ENCODE measurements around the gene ZNF778. TPM values are rescaled to one million over a fixed set of nuclear protein-coding genes. Genes with fewer than 3 reads are reported as not detected.
A peak's percentile ranks its signal among the peaks of the same experiment; 100 is the strongest.

Gene ZNF778
- total RNA-seq, 2 experiments from 2014 or later, result 4.9 to 7.4 TPM

DNA sequence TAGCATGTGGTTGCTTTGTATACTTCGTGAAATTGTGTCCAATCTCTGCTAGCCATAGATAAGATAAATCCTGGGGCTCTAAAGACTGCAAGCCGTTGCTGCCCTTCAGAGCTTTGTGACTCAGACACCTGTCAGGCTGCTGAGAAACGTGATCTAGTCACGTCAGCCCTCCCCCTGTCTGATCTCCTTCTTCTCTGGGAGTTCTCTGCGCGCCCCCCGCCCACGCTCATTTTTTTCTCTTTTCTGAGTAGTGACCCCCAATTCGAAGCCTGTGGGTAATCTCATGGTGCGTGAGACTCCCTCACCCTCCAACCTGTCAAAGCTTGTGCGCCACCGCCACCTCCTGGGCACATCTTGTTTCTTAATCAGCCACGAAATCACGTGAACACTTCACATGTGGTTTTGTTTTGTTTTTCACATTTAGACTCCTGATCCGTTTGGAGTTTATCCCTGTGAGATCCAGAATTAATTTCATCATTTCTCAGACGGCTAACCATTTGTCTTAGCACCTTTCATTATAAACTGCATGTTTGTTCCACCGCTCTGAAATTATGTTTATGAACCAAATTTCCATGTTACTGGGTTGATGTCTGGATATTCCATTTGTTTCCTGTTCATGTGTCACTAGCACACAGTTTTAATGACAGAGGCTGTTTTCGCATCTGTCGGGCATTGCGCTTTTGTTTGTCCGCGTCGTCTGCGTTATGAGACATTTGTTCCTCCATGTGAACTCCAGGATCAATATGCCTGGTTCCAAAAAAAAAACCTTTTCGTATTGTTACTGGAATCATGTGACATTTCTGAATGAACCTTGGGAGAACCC is 977 bp upstream of the ZNF778 start:
- ATAC-seq (peak; percentile 69), DNase-seq (peak; percentile 90)
- POLR2A ChIA-PET, result interaction anchor here (1.3 kb wide), 1 partner anchor 31 kb away, joined by 7 read pairs; no protein-coding TSS in a partner anchor
- Mint-ChIP-seq H3K36me3 (ENCODE audit: low read depth) (peaks cover 2% of the 10 kb centered on the region), H3K4me1 (ENCODE audit: low read depth) (peaks cover 16% of the 10 kb centered on the region), H3K27me3 (ENCODE audit: low read depth) (no peaks in the 10 kb centered on the region), H3K9me3 (ENCODE audit: insufficient read depth) (no peaks in the 10 kb centered on the region), H3K4me3 (peak overlapping the region; percentile 84), H3K27ac (peak overlapping the region; percentile 79)
- CTCF ChIA-PET, result interaction anchor here (0.6 to 1.3 kb wide), 15 partner anchors 23 to 597 kb away, joined by 3 to 7 read pairs (median 3); partner anchors contain the start of gene CDH15

DNA sequence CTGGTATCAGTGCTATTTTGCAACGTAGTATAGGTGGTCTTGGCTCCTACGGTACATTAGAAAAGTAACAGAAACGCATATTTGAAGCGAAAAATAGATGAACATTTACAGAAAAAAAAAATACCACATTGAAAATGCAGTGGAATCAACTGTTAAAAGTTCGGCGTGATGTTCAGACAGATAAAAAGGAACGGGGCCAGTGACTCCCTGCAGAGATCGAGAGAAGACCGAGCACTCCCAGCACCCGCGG is 440 bp upstream of the ZNF778 start:
- Mint-ChIP-seq H3K36me3 (ENCODE audit: low read depth) (peaks cover 5% of the 10 kb centered on the region), H3K9me3 (ENCODE audit: insufficient read depth) (no peaks in the 10 kb centered on the region), H3K27me3 (ENCODE audit: low read depth) (no peaks in the 10 kb centered on the region), H3K4me1 (ENCODE audit: low read depth) (peaks cover 16% of the 10 kb centered on the region), H3K4me3 (peak overlapping the region; percentile 84), H3K27ac (peak overlapping the region; percentile 79)
- POLR2A ChIA-PET, result interaction anchor here (0.9 to 1.5 kb wide), 6 partner anchors 20 to 353 kb away, joined by 3 to 12 read pairs (median 5); partner anchors contain the start of gene SPG7
- DNase-seq (no peak), ATAC-seq (no peak)
- CTCF ChIA-PET, result interaction anchor here (1.1 to 1.6 kb wide), 4 partner anchors 23 to 405 kb away, joined by 3 to 9 read pairs (median 4); no protein-coding TSS in a partner anchor

DNA sequence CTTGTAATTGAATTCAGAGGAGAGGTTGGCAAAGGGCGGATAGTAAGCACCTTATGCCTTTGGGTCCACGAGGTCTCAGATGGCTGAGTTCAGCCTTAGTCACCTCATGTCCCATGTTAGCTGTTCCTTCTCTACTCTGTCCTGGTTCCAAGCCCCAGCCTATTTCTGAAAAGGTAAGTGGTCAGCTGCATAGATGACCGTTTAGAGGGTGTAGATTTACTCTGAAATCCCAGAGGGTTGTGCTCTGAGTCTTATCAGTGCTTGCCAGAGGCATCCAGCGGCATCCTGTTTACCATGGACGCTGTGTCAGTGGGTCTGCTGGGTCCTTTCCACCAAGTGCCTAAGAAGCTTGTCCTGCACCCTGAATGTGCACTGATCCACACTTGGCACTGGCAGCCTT is 1.9 kb downstream of the ZNF778 start:
- no peaks in the 10 kb centered on the region for H3K9me3 Mint-ChIP-seq (ENCODE audit: insufficient read depth)
- POLR2A ChIA-PET, result no interaction called here
- peak overlapping the region; percentile 33 for H3K4me3 Mint-ChIP-seq
- no peak for DNase-seq
- ATAC-seq, result no peak
- CTCF ChIA-PET, result interaction anchor here (1.0 kb wide), 1 partner anchor 12 kb away, joined by 3 read pairs; no protein-coding TSS in a partner anchor
- H3K27me3 Mint-ChIP-seq (ENCODE audit: low read depth), result no peaks in the 10 kb centered on the region
- peaks cover 21% of the 10 kb centered on the region for H3K36me3 Mint-ChIP-seq (ENCODE audit: low read depth)
- peaks cover 16% of the 10 kb centered on the region for H3K4me1 Mint-ChIP-seq (ENCODE audit: low read depth)
- H3K27ac Mint-ChIP-seq, result peak overlapping the region; percentile 65

DNA sequence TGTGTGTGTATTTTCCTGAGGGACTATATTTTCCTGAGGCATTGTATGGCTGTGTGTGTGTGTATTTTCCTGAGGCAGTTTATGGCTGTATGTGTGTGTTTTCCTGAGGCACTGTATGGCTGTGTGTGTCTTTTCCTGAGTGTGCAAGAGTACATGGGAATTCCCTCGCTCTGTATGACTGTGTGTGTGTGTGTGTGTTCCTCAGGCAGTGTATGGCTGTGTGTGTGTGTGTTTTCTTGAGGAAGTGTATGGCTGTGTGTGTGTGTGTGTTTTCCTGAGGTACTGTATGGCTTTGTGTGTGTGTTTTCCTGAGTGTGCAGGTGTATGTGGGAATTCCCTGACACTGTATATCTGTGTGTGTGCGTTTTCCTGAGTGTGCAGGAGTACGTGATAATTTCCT is 4.1 kb downstream of the ZNF778 start:
- Mint-ChIP-seq H3K27ac (no peak overlapping the region), H3K9me3 (ENCODE audit: insufficient read depth) (peaks cover 8% of the 10 kb centered on the region)

DNA sequence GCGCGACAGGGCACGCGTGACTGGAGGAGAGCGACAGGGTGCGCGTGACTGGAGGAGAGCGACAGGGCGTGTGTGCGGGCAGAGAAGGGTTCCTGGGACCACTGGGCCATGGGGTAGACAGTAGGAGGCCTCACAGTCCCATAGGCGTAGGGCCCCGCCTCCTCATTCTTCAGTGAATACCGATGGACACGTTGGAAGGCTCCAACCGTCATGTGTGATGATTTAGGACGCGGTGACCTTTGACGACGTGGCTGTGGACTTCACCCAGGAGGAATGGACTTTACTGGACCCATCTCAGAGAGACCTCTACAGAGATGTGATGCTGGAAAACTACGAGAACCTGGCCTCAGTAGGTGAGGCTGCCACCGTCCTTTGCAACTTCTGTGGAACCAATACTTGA is 5.4 kb downstream of the ZNF778 start:
- ATAC-seq (no peak), DNase-seq (no peak)
- Mint-ChIP-seq H3K4me1 (ENCODE audit: low read depth) (peaks cover 9% of the 10 kb centered on the region), H3K36me3 (ENCODE audit: low read depth) (peaks cover 56% of the 10 kb centered on the region), H3K27me3 (ENCODE audit: low read depth) (no peaks in the 10 kb centered on the region), H3K9me3 (ENCODE audit: insufficient read depth) (peaks cover 20% of the 10 kb centered on the region), H3K4me3 (no peak overlapping the region), H3K27ac (no peak overlapping the region)
- POLR2A ChIA-PET, result no interaction called here
- CTCF ChIA-PET, result no interaction called here

More for the DNA sequence above, 4.1 kb downstream of the ZNF778 start:
- peaks cover 42% of the 10 kb centered on the region for H3K36me3 Mint-ChIP-seq (ENCODE audit: low read depth)
- no peaks in the 10 kb centered on the region for H3K27me3 Mint-ChIP-seq (ENCODE audit: low read depth)
- peaks cover 12% of the 10 kb centered on the region for H3K4me1 Mint-ChIP-seq (ENCODE audit: low read depth)
- no peak for ATAC-seq
- no peak overlapping the region for H3K4me3 Mint-ChIP-seq
- no peak for DNase-seq
- ChIA-PET CTCF (no interaction called here), POLR2A (no interaction called here)

DNA sequence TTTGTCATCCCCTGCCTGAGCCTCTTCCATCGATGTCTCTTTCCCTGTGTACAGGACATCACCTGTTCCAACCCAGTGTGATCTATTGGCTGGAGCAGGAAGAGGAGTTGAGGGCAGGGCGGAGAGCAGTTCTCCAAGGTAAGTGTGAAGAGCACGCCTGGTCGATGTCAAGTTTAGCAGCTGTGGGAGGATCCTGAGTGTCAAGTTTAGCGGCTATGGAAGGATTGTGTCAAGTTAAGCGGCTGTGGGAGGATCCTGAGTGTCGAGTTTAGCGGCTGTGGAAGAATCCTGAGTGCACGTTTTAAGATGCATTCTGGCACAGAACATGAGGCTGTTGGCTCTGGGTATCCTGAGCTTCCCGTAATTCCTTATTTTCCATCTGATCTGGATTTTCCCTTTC is 7.2 kb downstream of the ZNF778 start:
- DNase-seq, result no peak

DNA sequence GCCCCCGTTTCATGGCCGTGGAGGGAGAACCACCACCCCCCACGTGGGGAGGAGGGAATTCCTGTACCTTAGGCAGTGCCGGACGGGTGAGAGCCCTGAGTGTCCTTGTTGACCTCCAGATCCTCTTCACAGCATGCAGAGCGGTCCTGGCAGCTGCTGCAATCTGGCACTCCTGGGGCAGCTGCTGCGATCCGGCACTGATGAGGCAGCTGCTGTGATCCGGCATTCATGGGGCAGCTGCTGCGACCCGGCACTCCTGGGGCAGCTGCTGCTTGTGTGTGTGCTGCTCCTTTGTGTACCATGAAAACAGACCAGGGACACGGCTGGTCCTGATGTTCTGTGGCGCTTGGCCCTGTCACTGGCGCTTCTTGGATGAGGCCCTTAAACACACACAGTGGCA is 12.8 kb downstream of the ZNF778 start:
- Mint-ChIP-seq H3K36me3 (ENCODE audit: low read depth) (peaks cover 77% of the 10 kb centered on the region), H3K27ac (no peak overlapping the region), H3K4me1 (ENCODE audit: low read depth) (no peaks in the 10 kb centered on the region), H3K27me3 (ENCODE audit: low read depth) (no peaks in the 10 kb centered on the region), H3K4me3 (no peak overlapping the region), H3K9me3 (ENCODE audit: insufficient read depth) (peaks cover 28% of the 10 kb centered on the region)
- POLR2A ChIA-PET, result no interaction called here
- ATAC-seq, result no peak
- no peak for DNase-seq
- CTCF ChIA-PET, result no interaction called here

More for the DNA sequence above, 7.2 kb downstream of the ZNF778 start:
- no peaks in the 10 kb centered on the region for H3K27me3 Mint-ChIP-seq (ENCODE audit: low read depth)
- H3K9me3 Mint-ChIP-seq (ENCODE audit: insufficient read depth), result peaks cover 29% of the 10 kb centered on the region
- H3K27ac Mint-ChIP-seq, result no peak overlapping the region
- H3K4me1 Mint-ChIP-seq (ENCODE audit: low read depth), result peaks cover 3% of the 10 kb centered on the region
- ChIA-PET CTCF (no interaction called here), POLR2A (no interaction called here)
- H3K4me3 Mint-ChIP-seq, result no peak overlapping the region
- H3K36me3 Mint-ChIP-seq (ENCODE audit: low read depth), result peaks cover 69% of the 10 kb centered on the region
- no peak for ATAC-seq

DNA sequence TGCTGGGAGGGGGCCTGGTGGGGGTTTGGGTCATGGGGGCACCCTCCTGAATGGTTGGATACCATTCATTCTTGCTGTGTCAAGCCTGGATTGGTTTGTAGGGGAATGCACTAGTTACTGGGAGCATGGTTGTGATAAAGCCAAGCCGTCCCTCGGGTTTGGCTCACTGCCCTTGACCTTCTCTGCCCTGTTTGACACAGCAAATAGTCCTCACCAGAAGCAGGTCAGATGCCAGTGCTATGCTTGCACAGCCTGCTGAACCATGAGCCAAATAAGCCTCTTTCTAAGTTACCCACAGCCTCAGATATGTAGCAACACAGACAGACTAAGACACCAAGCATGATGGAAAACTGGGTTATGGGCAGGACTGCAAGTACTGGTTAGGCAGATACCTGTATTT is 14.6 kb downstream of the ZNF778 start:
- ATAC-seq (no peak), DNase-seq (no peak)
- H3K4me3 Mint-ChIP-seq, result no peak overlapping the region
- peaks cover 17% of the 10 kb centered on the region for H3K9me3 Mint-ChIP-seq (ENCODE audit: insufficient read depth)
- POLR2A ChIA-PET, result interaction anchor here (1.4 kb wide), 1 partner anchor 8 kb away, joined by 4 read pairs; no protein-coding TSS in a partner anchor
- no peaks in the 10 kb centered on the region for H3K27me3 Mint-ChIP-seq (ENCODE audit: low read depth)
- peaks cover 62% of the 10 kb centered on the region for H3K36me3 Mint-ChIP-seq (ENCODE audit: low read depth)
- H3K27ac Mint-ChIP-seq, result no peak overlapping the region
- CTCF ChIA-PET, result interaction anchor here (1.2 kb wide), 1 partner anchor 13 kb away, joined by 3 read pairs; no protein-coding TSS in a partner anchor
- H3K4me1 Mint-ChIP-seq (ENCODE audit: low read depth), result no peaks in the 10 kb centered on the region

DNA sequence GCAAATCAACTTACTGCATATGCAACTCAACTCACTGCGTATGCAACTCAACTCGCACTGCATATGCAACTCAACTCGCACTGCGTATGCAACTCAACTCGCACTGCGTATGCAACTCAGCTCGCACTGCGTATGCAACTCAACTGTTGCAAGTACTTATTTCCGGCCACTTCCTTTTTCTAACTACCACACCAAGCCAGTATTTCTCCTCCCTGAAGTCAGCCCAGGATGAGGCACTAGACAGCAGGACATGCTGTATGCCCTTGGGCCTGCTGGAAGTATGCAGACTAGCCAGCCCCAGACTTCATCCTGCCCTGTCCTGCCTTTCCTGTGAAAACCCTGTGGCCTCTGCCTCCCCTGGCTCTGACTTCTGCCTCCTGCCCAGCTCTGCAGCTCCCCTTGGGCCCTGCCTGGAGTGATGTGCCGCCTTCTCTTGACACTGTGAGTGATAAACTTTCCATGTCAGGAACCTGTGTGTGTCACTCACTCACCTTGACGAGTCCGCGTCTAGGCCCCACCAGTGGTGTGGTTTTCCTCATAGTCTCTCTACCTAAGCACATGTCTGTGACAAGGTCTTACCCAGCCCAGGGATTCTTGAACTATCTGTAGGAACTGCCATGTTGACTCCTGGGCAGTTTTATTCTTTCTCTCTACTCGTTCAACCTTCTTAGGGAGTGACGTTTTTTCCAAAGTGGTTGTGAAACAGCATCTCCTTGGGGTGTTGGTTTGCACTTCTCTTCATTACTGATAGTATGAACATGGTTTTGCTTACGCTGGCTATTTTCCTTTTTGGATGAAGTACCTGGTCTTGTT is 16.4 kb downstream of the ZNF778 start:
- POLR2A ChIA-PET, result no interaction called here
- CTCF ChIA-PET, result no interaction called here
- DNase-seq (no peak), ATAC-seq (no peak)
- Mint-ChIP-seq H3K4me3 (no peak overlapping the region), H3K4me1 (ENCODE audit: low read depth) (no peaks in the 10 kb centered on the region), H3K27me3 (ENCODE audit: low read depth) (no peaks in the 10 kb centered on the region), H3K9me3 (ENCODE audit: insufficient read depth) (peaks cover 2% of the 10 kb centered on the region), H3K36me3 (ENCODE audit: low read depth) (peaks cover 44% of the 10 kb centered on the region), H3K27ac (no peak overlapping the region)

DNA sequence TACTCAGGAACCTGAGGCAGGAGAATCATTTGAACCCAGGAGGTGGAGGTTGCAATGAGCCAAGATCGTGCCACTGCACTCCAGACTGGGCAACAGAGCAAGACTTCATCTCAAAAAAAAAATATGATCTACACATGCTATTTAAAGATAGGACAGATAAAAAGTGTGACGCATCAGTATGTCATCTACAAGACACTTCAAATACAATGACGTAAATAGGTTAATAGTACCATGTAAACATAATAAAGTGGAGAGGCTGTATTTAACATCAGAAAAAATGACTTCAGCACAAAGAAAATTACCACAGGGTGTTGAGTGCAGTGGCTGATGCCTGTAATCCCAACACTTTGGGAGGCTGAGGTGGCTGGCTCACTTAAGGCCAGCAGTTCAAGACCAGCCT is 20.2 kb downstream of the ZNF778 start:
- Mint-ChIP-seq H3K36me3 (ENCODE audit: low read depth) (peaks cover 15% of the 10 kb centered on the region), H3K27ac (no peak overlapping the region), H3K4me1 (ENCODE audit: low read depth) (peaks cover 11% of the 10 kb centered on the region), H3K9me3 (ENCODE audit: insufficient read depth) (no peaks in the 10 kb centered on the region), H3K27me3 (ENCODE audit: low read depth) (no peaks in the 10 kb centered on the region), H3K4me3 (no peak overlapping the region)
- POLR2A ChIA-PET, result interaction anchor here (1.3 kb wide), 1 partner anchor 20 kb away, joined by 5 read pairs; the partner anchor contains the start of gene ZNF778
- CTCF ChIA-PET, result no interaction called here
- DNase-seq (no peak), ATAC-seq (no peak)

DNA sequence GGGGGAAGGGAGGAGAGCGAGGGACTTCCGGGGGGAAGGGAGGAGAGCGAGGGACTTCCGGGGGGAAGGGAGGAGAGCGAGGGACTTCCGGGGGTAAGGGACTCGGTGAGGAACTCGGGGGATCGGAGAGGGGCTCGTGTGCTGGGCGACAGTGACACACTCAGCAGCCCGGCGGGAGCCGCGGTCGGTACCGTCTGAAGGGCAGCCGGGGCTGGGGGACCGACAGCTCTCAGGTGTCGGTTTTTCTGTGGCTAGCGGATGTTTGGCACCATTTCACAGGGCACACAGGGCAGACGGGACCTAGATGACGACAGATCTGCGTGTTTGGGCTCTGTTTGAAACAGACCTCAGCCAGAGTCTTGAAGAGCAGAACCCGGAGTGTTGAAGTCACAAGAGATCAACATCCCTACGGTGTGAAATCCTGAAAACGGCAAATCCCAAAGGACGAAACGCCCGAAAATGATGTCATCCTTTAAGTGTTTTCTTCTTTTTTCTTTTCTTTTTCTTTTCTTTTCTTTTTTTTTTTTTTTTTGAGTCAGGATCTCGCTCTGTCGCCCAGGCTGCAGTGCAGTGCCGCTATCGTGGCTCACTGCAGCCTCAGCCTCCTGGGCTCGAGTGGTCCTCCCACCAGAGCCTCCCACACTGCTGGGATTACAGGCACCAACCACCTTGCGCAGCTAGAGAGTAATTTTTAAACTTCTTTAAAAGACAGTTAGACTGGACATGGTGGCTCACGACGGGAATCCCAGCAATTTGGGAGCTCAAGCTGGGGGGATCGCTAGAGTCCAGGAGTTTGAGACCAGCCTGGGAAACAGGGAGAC is 23.9 kb downstream of the ZNF778 start:
- CTCF ChIA-PET, result interaction anchor here (1.1 to 2.2 kb wide), 8 partner anchors 18 to 459 kb away, joined by 3 to 10 read pairs (median 4); partner anchors contain the start of genes SPG7 and ZNF778
- H3K4me1 Mint-ChIP-seq (ENCODE audit: low read depth), result peaks cover 22% of the 10 kb centered on the region
- H3K4me3 Mint-ChIP-seq, result peak overlapping the region; percentile 99
- POLR2A ChIA-PET, result interaction anchor here (0.7 to 1.6 kb wide), 10 partner anchors 10 to 731 kb away, joined by 3 to 12 read pairs (median 4); partner anchors contain the start of genes CHMP1A, SPATA33 and ZNF778
- no peaks in the 10 kb centered on the region for H3K9me3 Mint-ChIP-seq (ENCODE audit: insufficient read depth)
- H3K27me3 Mint-ChIP-seq (ENCODE audit: low read depth), result no peaks in the 10 kb centered on the region
- peak; percentile 81 for DNase-seq
- H3K27ac Mint-ChIP-seq, result peak overlapping the region; percentile 100
- no peaks in the 10 kb centered on the region for H3K36me3 Mint-ChIP-seq (ENCODE audit: low read depth)
- ATAC-seq, result peak; percentile 89
